HepG2 (cell line): ENCODE data around the gene SERPIND1. TPM values are rescaled to one million over a fixed set of nuclear protein-coding genes. Genes with fewer than 3 reads are reported as not detected.

Experiments used
- ARNT2 ChIP-seq: sonication (generic); formaldehyde crosslinking; IDR thresholded peaks from 2 replicates; pipeline ENCODE4 v1.8.0; 2022; ENCODE audit warnings: mild to moderate bottlenecking, low read depth, missing genetic modification reagents, moderate library complexity
- BORCS8-MEF2B ChIP-seq: sonication (generic); formaldehyde crosslinking; IDR thresholded peaks from 2 replicates; pipeline ENCODE4 v1.8.0; 2022; ENCODE audit warnings: mild to moderate bottlenecking, missing genetic modification reagents
- CBX5 ChIP-seq: sonication (generic); formaldehyde crosslinking; IDR thresholded peaks from 2 replicates; pipeline ENCODE4 v1.4.0; 2020; ENCODE audit warnings: missing genetic modification reagents, borderline replicate concordance
- FOXM1 ChIP-seq: sonication (generic); formaldehyde crosslinking; IDR thresholded peaks from 2 replicates; pipeline ENCODE4 v1.5.0; 2020; ENCODE audit warnings: missing genetic modification reagents
- HDAC2 ChIP-seq: sonication (generic); formaldehyde crosslinking; IDR thresholded peaks from 2 replicates; pipeline ENCODE4 v1.4.0; 2020; ENCODE audit warnings: missing genetic modification reagents
- IRF2 ChIP-seq: IDR thresholded peaks from 2 replicates; pipeline ENCODE4 v1.6.1; 2018; ENCODE audit warnings: missing genetic modification reagents, missing compliant biosample characterization
- KDM2A ChIP-seq: sonication (generic); formaldehyde crosslinking; IDR thresholded peaks from 2 replicates; pipeline ENCODE4 v1.4.0; 2020; ENCODE audit warnings: low read depth, missing genetic modification reagents, borderline replicate concordance
- KLF15 ChIP-seq: sonication (generic); formaldehyde crosslinking; IDR thresholded peaks from 2 replicates; pipeline ENCODE4 v1.8.1; 2023; ENCODE audit warnings: borderline replicate concordance, mild to moderate bottlenecking, inconsistent platforms, missing genetic modification reagents, mixed read lengths
- MBD4 ChIP-seq: IDR thresholded peaks from 2 replicates; pipeline ENCODE4 v1.6.1; 2012; ENCODE audit warnings: low read length, inconsistent platforms, borderline replicate concordance
- PHF8 ChIP-seq: sonication (generic); formaldehyde crosslinking; IDR thresholded peaks from 2 replicates; pipeline ENCODE4 v1.5.0; 2020; ENCODE audit warnings: missing genetic modification reagents
- PTBP1 ChIP-seq: fragments of 200-400 bp; formaldehyde crosslinking; IDR thresholded peaks from 2 replicates; pipeline ENCODE4 v1.6.1; 2018; ENCODE audit warnings: low read length, low read depth; ENCODE audit not compliant: poor library complexity, severe bottlenecking
- REPIN1 ChIP-seq: sonication (generic); formaldehyde crosslinking; IDR thresholded peaks from 2 replicates; pipeline ENCODE4 v1.8.0; 2022; ENCODE audit warnings: missing genetic modification reagents, low read depth, mild to moderate bottlenecking, borderline replicate concordance
- RFXAP ChIP-seq: sonication (generic); formaldehyde crosslinking; IDR thresholded peaks from 2 replicates; pipeline ENCODE4 v1.4.0; 2020; ENCODE audit warnings: missing genetic modification reagents, borderline replicate concordance
- SMAD1 ChIP-seq: sonication (generic); formaldehyde crosslinking; IDR thresholded peaks from 2 replicates; pipeline ENCODE4 v1.4.0; 2020; ENCODE audit warnings: missing genetic modification reagents, low read depth, mild to moderate bottlenecking, borderline replicate concordance
- SMARCC2 ChIP-seq: fragments of 450-650 bp; IDR thresholded peaks from 2 replicates; pipeline ENCODE4 v1.6.1; 2017; ENCODE audit warnings: antibody characterized with exemption, mild to moderate bottlenecking
- TGIF2 ChIP-seq: IDR thresholded peaks from 2 replicates; pipeline ENCODE4 v1.6.1; 2016; ENCODE audit warnings: control low read depth, missing compliant biosample characterization
- ZBTB42 ChIP-seq: sonication (generic); formaldehyde crosslinking; IDR thresholded peaks from 2 replicates; pipeline ENCODE4 v1.5.0; 2020; ENCODE audit warnings: mild to moderate bottlenecking, missing genetic modification reagents
- ZNF20 ChIP-seq: sonication (generic); formaldehyde crosslinking; IDR thresholded peaks from 2 replicates; pipeline ENCODE4 v1.4.0; 2020; ENCODE audit warnings: mild to moderate bottlenecking, moderate library complexity, missing genetic modification reagents
- ZNF260 ChIP-seq: sonication (generic); formaldehyde crosslinking; IDR thresholded peaks from 2 replicates; pipeline ENCODE4 v1.4.0; 2020; ENCODE audit warnings: missing genetic modification reagents, low read depth, mild to moderate bottlenecking, borderline replicate concordance
- polyA plus RNA-seq, 8 experiments: library from polyadenylated mRNA; depleted of rRNA in 3 of 8; stranded (reverse) in 7 of 8; unstranded in 1 of 8; fragments of >200 nt; fragmentation: Illumina TruSeq in 4 of 8; extraction: Trizol in 4 of 8; gene quantifications; 2 replicates each; pipeline versions ENCODE4 v1.2.1 to v1.2.3, GENCODE V29; 2011 to 2016; ENCODE audit warnings: low read depth in 4 of 8, missing spikeins in 1 of 8, mixed read lengths in 1 of 8; ENCODE audit not compliant: insufficient read depth in 1 of 8
- total RNA-seq, 5 experiments: library from RNA; depleted of rRNA; stranded (reverse); fragments of >200 nt; fragmentation: Illumina TruSeq; extraction: Trizol; gene quantifications; 2 replicates each; pipeline ENCODE4 v1.2.3, GENCODE V29; 2016; ENCODE audit warnings: low read depth in 1 of 5
- TF ChIP-seq, protein P1 (sequence below): sonication (generic); formaldehyde crosslinking; IDR thresholded peaks from 2 replicates; pipeline ENCODE4 v1.9.0; 2021; ENCODE audit warnings: missing genetic modification reagents, mild to moderate bottlenecking, borderline replicate concordance
- TF ChIP-seq, protein P2 (sequence below): IDR thresholded peaks from 2 replicates; pipeline ENCODE4 v1.6.1; 2016; ENCODE audit warnings: low read depth, borderline replicate concordance
- TF ChIP-seq, protein P3 (sequence below): sonication (generic); formaldehyde crosslinking; IDR thresholded peaks from 2 replicates; pipeline ENCODE4 v1.4.0; 2020; ENCODE audit warnings: missing genetic modification reagents
- TF ChIP-seq, protein P4 (sequence below): sonication (generic); formaldehyde crosslinking; IDR thresholded peaks from 2 replicates; pipeline ENCODE4 v1.5.1; 2020; ENCODE audit warnings: missing genetic modification reagents, mild to moderate bottlenecking, borderline replicate concordance

The SERPIND1 gene
- total and polyA plus RNA-seq, 2 of the 13 experiments (the other 11 are each of a cell fraction or from before 2014, with no cell fraction given) = 111 to 350 TPM

DNA sequence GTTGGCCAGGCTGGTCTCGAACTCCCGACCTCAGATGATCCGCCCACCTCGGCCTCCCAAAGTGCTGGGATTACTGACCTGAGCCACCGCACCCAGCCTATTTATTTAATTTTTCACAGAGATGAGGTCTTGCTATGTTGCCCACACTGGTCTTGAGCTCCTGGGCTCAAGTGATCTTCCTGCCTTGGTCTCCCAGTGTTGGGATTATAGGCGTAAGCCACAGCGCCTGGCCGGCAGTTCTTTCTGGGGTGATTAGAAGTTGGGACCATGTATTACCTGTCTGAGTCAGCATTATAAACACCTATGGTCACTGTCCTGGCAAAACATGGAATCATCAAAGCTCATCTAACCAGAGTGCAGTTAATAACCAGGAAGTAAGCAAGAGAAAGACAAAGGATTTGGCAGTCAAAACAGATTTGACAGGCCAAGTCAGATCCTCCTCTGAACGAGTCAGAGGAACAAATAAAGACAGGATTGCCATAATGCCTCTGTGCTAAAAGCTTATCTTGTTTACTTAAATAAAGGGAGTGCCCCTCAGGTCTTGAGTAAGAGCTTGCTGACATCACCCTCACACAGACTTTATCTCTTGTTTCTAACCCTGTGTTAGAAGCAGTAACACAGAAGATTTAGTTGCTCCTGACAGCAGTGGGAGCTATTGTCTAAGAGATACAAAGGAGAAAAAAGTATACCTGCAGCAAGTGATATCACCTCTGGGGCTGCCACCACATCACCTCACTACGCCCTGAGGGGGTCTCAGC lies 3.7 kb downstream of the SERPIND1 start (continued):
- TF ChIP-seq, protein P1, sequence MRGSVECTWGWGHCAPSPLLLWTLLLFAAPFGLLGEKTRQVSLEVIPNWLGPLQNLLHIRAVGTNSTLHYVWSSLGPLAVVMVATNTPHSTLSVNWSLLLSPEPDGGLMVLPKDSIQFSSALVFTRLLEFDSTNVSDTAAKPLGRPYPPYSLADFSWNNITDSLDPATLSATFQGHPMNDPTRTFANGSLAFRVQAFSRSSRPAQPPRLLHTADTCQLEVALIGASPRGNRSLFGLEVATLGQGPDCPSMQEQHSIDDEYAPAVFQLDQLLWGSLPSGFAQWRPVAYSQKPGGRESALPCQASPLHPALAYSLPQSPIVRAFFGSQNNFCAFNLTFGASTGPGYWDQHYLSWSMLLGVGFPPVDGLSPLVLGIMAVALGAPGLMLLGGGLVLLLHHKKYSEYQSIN (CRISPR knock-in tag) = no peak
- TF ChIP-seq, protein P2, sequence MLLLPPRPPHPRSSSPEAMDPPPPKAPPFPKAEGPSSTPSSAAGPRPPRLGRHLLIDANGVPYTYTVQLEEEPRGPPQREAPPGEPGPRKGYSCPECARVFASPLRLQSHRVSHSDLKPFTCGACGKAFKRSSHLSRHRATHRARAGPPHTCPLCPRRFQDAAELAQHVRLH = no peak
- TF ChIP-seq, protein P3, sequence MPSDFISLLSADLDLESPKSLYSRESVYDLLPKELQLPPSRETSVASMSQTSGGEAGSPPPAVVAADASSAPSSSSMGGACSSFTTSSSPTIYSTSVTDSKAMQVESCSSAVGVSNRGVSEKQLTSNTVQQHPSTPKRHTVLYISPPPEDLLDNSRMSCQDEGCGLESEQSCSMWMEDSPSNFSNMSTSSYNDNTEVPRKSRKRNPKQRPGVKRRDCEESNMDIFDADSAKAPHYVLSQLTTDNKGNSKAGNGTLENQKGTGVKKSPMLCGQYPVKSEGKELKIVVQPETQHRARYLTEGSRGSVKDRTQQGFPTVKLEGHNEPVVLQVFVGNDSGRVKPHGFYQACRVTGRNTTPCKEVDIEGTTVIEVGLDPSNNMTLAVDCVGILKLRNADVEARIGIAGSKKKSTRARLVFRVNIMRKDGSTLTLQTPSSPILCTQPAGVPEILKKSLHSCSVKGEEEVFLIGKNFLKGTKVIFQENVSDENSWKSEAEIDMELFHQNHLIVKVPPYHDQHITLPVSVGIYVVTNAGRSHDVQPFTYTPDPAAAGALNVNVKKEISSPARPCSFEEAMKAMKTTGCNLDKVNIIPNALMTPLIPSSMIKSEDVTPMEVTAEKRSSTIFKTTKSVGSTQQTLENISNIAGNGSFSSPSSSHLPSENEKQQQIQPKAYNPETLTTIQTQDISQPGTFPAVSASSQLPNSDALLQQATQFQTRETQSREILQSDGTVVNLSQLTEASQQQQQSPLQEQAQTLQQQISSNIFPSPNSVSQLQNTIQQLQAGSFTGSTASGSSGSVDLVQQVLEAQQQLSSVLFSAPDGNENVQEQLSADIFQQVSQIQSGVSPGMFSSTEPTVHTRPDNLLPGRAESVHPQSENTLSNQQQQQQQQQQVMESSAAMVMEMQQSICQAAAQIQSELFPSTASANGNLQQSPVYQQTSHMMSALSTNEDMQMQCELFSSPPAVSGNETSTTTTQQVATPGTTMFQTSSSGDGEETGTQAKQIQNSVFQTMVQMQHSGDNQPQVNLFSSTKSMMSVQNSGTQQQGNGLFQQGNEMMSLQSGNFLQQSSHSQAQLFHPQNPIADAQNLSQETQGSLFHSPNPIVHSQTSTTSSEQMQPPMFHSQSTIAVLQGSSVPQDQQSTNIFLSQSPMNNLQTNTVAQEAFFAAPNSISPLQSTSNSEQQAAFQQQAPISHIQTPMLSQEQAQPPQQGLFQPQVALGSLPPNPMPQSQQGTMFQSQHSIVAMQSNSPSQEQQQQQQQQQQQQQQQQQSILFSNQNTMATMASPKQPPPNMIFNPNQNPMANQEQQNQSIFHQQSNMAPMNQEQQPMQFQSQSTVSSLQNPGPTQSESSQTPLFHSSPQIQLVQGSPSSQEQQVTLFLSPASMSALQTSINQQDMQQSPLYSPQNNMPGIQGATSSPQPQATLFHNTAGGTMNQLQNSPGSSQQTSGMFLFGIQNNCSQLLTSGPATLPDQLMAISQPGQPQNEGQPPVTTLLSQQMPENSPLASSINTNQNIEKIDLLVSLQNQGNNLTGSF (CRISPR knock-in tag) = no peak
- TF ChIP-seq, protein P4, sequence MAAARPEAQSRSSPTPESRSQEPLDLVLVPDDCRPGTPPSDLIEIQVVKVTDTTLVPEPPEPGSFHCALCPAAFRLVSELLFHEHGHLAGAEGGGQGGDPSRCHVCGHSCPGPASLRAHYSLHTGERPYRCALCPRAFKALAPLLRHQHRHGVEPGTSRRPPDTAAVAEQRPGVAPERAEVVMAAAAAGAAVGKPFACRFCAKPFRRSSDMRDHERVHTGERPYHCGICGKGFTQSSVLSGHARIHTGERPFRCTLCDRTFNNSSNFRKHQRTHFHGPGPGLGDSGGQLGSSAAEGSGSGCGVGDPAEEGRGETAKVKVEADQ (CRISPR knock-in tag) = 0 out of 2 replicates have a peak, but pooled peaks have one; percentile 35
- TF ChIP-seq FOXM1 = no peak
- peak; percentile 59 for TF ChIP-seq RFXAP
- no peak for TF ChIP-seq SMAD1 (CRISPR knock-in tag)
- no peak for TF ChIP-seq PTBP1
- TF ChIP-seq ZNF20 (CRISPR knock-in tag) = no peak
- peak; percentile 97; the same call in 1 of the 2 replicates for TF ChIP-seq SMARCC2
- no peak for TF ChIP-seq PHF8 (CRISPR knock-in tag)
- TF ChIP-seq BORCS8-MEF2B (CRISPR knock-in tag) = no peak
- TF ChIP-seq TGIF2 = peak; percentile 93
- TF ChIP-seq IRF2 (CRISPR knock-in tag) = peak; percentile 88
- peak; percentile 18; the same call in 1 of the 2 replicates for TF ChIP-seq CBX5
- TF ChIP-seq KLF15 (CRISPR knock-in tag) = no peak
- TF ChIP-seq ZNF260 = no peak
- no peak for TF ChIP-seq ARNT2 (CRISPR knock-in tag)
- TF ChIP-seq REPIN1 (CRISPR knock-in tag) = peak; percentile 76; the same call in 1 of the 2 replicates
- TF ChIP-seq HDAC2 (CRISPR knock-in tag) = peak; percentile 94
- TF ChIP-seq KDM2A (CRISPR knock-in tag) = 0 out of 2 replicates have a peak, but pooled peaks have one; percentile 2
- no peak; the same call in 1 of the 2 replicates for TF ChIP-seq MBD4
- no peak for TF ChIP-seq ZBTB42 (CRISPR knock-in tag)
